GM12865 (cell line): ENCODE results near the gene PDE7B.

Experiments used
- DNase-seq: peaks from one replicate; pipeline ENCODE4 v3.0.0; 2010; ENCODE audit warnings: low read depth
- H3K4me3 ChIP-seq: 2 replicates; pipeline ENCODE4 v1.5.1; 2011; ENCODE audit warnings: mild to moderate bottlenecking, low read depth, low read length, control low read depth
- CTCF ChIP-seq: IDR thresholded peaks from 2 replicates; pipeline ENCODE4 v1.5.1; 2011; ENCODE audit warnings: low read length, control low read depth, low read depth, inconsistent platforms; ENCODE audit not compliant: insufficient read depth; ENCODE audit errors: missing control alignments

The PDE7B gene

GRCh38 chr6:136175873-136176272, 324.4 kb downstream of the PDE7B start:
- H3K4me3 ChIP-seq: no peak overlapping the region
- DNase-seq: no peak
- no peak for TF ChIP-seq CTCF

- DNase-seq: no peak
- no peak overlapping the region for H3K4me3 ChIP-seq
- TF ChIP-seq CTCF: no peak
Measured at GRCh38 chr6:136178749-136179148, 327.2 kb downstream of the PDE7B start.

GRCh38 chr6:136180704-136181511, 329.4 kb downstream of the PDE7B start:
- DNase-seq: no peak
- H3K4me3 ChIP-seq: no peak overlapping the region
- no peak for TF ChIP-seq CTCF

- DNase-seq: no peak
- no peak for TF ChIP-seq CTCF
- no peak overlapping the region for H3K4me3 ChIP-seq
Measured at GRCh38 chr6:136181512-136181833, 330.0 kb downstream of the PDE7B start.

- no peak for DNase-seq
- H3K4me3 ChIP-seq: no peak overlapping the region
- no peak for TF ChIP-seq CTCF
Measured at GRCh38 chr6:136181861-136182260, 330.4 kb downstream of the PDE7B start.

- no peak for DNase-seq
- H3K4me3 ChIP-seq: no peak overlapping the region
- no peak for TF ChIP-seq CTCF
Measured at GRCh38 chr6:136184738-136185137, 333.2 kb downstream of the PDE7B start.

GRCh38 chr6:136186363-136186762, 334.9 kb downstream of the PDE7B start:
- TF ChIP-seq CTCF: no peak
- H3K4me3 ChIP-seq: no peak overlapping the region
- DNase-seq: no peak
